Upper lobe of right lung (tissue), 1 donor: ENCODE data around the gene TPSAB1. TPM values are rescaled to one million over a fixed set of nuclear protein-coding genes. Genes with fewer than 3 reads are reported as not detected.

Source experiments
- ATAC-seq: fragments of 200-7000 bp; cut with Tn5 transposase; one replicate; pipeline ENCODE4 v1.9.1; 2020; ENCODE audit warnings: mild to moderate bottlenecking, moderate library complexity
- DNase-seq: peaks from one replicate; pipeline ENCODE4 v3.0.0-alpha.2; 2020
- H3K27ac ChIP-seq: fragments of 200-600 bp; one replicate; pipeline ENCODE4 v1.8.0; 2022
- H3K27me3 ChIP-seq: fragments of 200-600 bp; one replicate; pipeline ENCODE4 v1.8.0; 2022; ENCODE audit warnings: mild to moderate bottlenecking
- H3K36me3 ChIP-seq: fragments of 200-600 bp; one replicate; pipeline ENCODE4 v1.8.0; 2022
- H3K4me1 ChIP-seq: fragments of 200-600 bp; one replicate; pipeline ENCODE4 v1.8.0; 2022
- H3K4me3 ChIP-seq: fragments of 200-600 bp; one replicate; pipeline ENCODE4 v1.8.0; 2022; ENCODE audit warnings: mild to moderate bottlenecking
- H3K9me3 ChIP-seq: fragments of 200-600 bp; one replicate; pipeline ENCODE4 v1.8.0; 2022
- intact Hi-C: fragments of 100-400 bp; cut with DNase I; formaldehyde crosslinking; loops from one replicate; pipeline ENCODE4 v1.11.0; 2022
- total RNA-seq: library from RNA; stranded (reverse); fragmentation: NEBNext Ultra II Directional; extraction: Animal tissue kit (Norgen Biotek cat#: 25700); gene quantifications from one replicate; pipeline ENCODE4 v1.2.1, GENCODE V29; 2021
- TF ChIP-seq, protein P1 (sequence below): fragments of 200-600 bp; IDR thresholded peaks from one replicate; pipeline ENCODE4 v1.8.0; 2022; ENCODE audit warnings: antibody characterized with exemption
- donor health status: DM: no; HTN: yes; CAD: no; lungs with severe emphysema.

TPSAB1 gene
- total RNA-seq, 1 donor from 2014 or later = 122 TPM

DNA sequence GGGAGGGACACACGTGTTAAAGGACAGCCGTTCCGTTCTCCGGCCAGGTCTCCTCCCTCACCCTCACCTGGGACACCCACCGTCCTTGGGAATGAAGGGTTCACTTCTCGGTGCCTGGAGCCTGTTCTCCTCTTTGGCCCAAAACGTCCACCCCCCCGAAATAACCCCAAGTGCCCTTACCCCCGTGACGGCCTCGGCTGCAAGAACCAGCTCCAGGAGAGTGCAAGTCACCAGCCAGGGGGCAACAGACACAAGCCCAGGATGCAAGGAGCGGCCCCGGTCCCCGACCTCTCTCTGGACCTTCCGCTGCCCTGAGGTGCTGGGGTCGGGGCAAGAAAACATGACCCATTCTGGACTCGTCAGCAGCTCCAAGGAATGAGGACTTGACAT, 49.0 kb downstream of the TPSAB1 start:
- H3K4me1 ChIP-seq = no peaks in the 10 kb centered on the region
- H3K4me3 ChIP-seq = no peak overlapping the region
- peaks cover 77% of the 10 kb centered on the region for H3K27me3 ChIP-seq
- H3K9me3 ChIP-seq = no peaks in the 10 kb centered on the region
- H3K27ac ChIP-seq = no peak overlapping the region
- DNase-seq = no peak
- intact Hi-C loops = no loop called here
- ATAC-seq = no peak
- no peaks in the 10 kb centered on the region for H3K36me3 ChIP-seq
- TF ChIP-seq, protein P1, sequence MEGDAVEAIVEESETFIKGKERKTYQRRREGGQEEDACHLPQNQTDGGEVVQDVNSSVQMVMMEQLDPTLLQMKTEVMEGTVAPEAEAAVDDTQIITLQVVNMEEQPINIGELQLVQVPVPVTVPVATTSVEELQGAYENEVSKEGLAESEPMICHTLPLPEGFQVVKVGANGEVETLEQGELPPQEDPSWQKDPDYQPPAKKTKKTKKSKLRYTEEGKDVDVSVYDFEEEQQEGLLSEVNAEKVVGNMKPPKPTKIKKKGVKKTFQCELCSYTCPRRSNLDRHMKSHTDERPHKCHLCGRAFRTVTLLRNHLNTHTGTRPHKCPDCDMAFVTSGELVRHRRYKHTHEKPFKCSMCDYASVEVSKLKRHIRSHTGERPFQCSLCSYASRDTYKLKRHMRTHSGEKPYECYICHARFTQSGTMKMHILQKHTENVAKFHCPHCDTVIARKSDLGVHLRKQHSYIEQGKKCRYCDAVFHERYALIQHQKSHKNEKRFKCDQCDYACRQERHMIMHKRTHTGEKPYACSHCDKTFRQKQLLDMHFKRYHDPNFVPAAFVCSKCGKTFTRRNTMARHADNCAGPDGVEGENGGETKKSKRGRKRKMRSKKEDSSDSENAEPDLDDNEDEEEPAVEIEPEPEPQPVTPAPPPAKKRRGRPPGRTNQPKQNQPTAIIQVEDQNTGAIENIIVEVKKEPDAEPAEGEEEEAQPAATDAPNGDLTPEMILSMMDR = no peak

- no peak overlapping the region for H3K27ac ChIP-seq
- DNase-seq = no peak
- H3K4me3 ChIP-seq = no peak overlapping the region
- H3K36me3 ChIP-seq = no peaks in the 10 kb centered on the region
- intact Hi-C loops = no loop called here
- H3K9me3 ChIP-seq = no peaks in the 10 kb centered on the region
- no peaks in the 10 kb centered on the region for H3K4me1 ChIP-seq
- TF ChIP-seq, protein P1 = no peak
- ATAC-seq = no peak
- peaks cover 77% of the 10 kb centered on the region for H3K27me3 ChIP-seq
Observed at GRCh38 chr16:1290063-1290501, 49.6 kb downstream of the TPSAB1 start.

DNA sequence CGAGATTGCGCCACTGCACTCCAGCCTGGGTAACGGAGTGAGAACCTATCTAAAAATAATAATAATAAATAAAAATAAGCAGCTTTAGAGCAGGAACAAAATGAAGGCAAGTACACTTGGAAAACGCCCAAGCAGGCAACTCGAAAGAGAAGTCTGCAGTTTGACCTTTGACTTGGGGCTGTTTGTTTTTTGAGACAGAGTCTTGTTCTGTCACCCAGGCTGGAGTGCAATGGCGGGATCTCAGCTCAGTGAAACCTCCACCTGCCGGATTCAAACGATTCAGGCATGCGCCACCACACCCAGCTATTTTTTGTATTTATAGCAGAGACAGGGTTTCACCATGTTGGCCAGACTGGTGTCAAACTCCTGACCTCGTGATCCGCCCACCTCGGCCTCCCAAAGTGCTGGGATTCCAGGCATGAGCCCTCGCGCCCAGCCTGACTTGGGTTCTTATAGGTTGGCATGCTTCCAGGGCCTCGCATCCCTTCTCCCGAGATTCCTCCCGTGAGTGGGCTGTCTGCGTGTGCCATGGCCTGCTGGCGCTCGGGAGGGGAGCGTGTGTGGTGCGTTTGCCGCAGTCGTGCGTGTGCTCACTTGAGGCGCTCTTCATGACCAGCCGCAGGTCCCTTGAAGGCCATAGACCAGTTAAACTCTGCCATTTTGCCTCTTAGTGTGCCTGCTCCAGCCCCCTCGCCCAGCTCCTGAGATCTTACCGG, 50.5 kb downstream of the TPSAB1 start:
- H3K27ac ChIP-seq = no peak overlapping the region
- no peak for DNase-seq
- no peak for ATAC-seq
- H3K4me3 ChIP-seq = no peak overlapping the region
- no peaks in the 10 kb centered on the region for H3K4me1 ChIP-seq
- H3K9me3 ChIP-seq = no peaks in the 10 kb centered on the region
- H3K36me3 ChIP-seq = no peaks in the 10 kb centered on the region
- intact Hi-C loops = no loop called here
- H3K27me3 ChIP-seq = peaks cover 73% of the 10 kb centered on the region
- TF ChIP-seq, protein P1 = no peak

DNA sequence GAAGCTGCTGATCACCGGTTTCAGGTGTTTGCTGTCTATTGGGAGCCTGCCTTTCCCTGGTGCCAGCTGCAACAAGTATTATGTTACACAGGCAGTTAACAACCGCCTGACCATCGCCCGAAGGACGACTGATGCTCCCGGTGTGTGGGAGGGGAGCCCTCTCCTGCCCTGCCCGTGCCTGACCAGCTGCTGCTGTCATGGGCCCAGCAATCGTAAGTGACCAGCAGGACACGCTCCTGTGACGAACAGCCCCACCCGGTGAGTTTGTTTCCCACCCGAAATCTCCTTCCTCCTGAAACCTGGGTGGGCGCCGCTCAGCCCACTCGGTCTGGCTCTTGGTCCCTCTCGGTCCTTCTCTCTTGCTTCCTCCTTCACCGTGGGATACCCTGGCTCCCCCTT, 51.1 kb downstream of the TPSAB1 start:
- Histone ChIP-seq H3K36me3 (no peaks in the 10 kb centered on the region), H3K27ac (no peak overlapping the region), H3K4me3 (no peak overlapping the region), H3K27me3 (peaks cover 68% of the 10 kb centered on the region), H3K9me3 (no peaks in the 10 kb centered on the region), H3K4me1 (no peaks in the 10 kb centered on the region)
- intact Hi-C loops = no loop called here
- DNase-seq (no peak), ATAC-seq (no peak)
- TF ChIP-seq, protein P1 = no peak

Other genes starting within 250 kb of the TPSAB1 start
- gene SSTR5, start 168.0 kb upstream of the TPSAB1 start, total RNA-seq = not detected
- gene C1QTNF8, start 144.5 kb upstream of the TPSAB1 start, total RNA-seq = not detected
- gene CACNA1H, start 87.6 kb upstream of the TPSAB1 start, total RNA-seq = 10.9 TPM
- 2.3 TPM for gene TPSG1, start 15.4 kb upstream of the TPSAB1 start, total RNA-seq
- gene TPSB2, start 10.5 kb upstream of the TPSAB1 start, total RNA-seq = 181 TPM
- gene TPSD1, start 15.4 kb downstream of the TPSAB1 start, total RNA-seq = 9.4 TPM
- gene UBE2I, start 68.9 kb downstream of the TPSAB1 start, total RNA-seq = 95.6 TPM
- 3.0 TPM for gene BAIAP3, start 92.9 kb downstream of the TPSAB1 start, total RNA-seq
- 43.8 TPM for gene TSR3, start 111.2 kb downstream of the TPSAB1 start, total RNA-seq
- 82.9 TPM for gene GNPTG, start 111.2 kb downstream of the TPSAB1 start, total RNA-seq
- gene UNKL, start 174.0 kb downstream of the TPSAB1 start, total RNA-seq = 19.9 TPM
- gene UQCC4, start 180.0 kb downstream of the TPSAB1 start, total RNA-seq = 9.1 TPM
- not detected for gene PERCC1, start 190.4 kb downstream of the TPSAB1 start, total RNA-seq
- gene CCDC154, start 203.9 kb downstream of the TPSAB1 start, total RNA-seq = 4.1 TPM
- gene CLCN7, start 234.3 kb downstream of the TPSAB1 start, total RNA-seq = 138 TPM
- not detected for gene PTX4, start 248.2 kb downstream of the TPSAB1 start, total RNA-seq